ENCODE data around the gene SMIM22. TPM values are rescaled to one million over a fixed set of nuclear protein-coding genes. Genes with fewer than 3 reads are reported as not detected.

Gene SMIM22
- total and polyA plus RNA-seq, 12 donors: 1.9 TPM; not detected in 11

GRCh38 chr16:4795828-4796572, 831 bp downstream of the SMIM22 start:
- H3K27ac ChIP-seq: no peak overlapping the region
- no peaks in the 10 kb centered on the region for H3K27me3 ChIP-seq
- no peak overlapping the region for H3K4me3 ChIP-seq
- no peak for DNase-seq
- H3K9me3 ChIP-seq (replicated peaks in 1 of 3): no peaks in the 10 kb centered on the region
- peaks cover 0 to 33% of the 10 kb centered on the region in 2 donors for H3K36me3 ChIP-seq (replicated peaks in 1 of 2)
- no peak for TF ChIP-seq CTCF (IDR thresholded peaks at IDR 0.05)
- no peak for TF ChIP-seq POLR2A (IDR thresholded peaks at IDR 0.05)
- 91 to 97% (median 92%) methylated on average over 16 to 30 of the region's 30 CpGs for WGBS, 4 donors
- intact Hi-C loops (cut with DNase I): no loop called here
- peaks cover 11 to 12% of the 10 kb centered on the region in 2 donors for H3K4me1 ChIP-seq (replicated peaks in 1 of 2)

GRCh38 chr16:4796982-4797804, 2.0 kb downstream of the SMIM22 start:
- intact Hi-C loops (cut with DNase I): no loop called here
- Histone ChIP-seq H3K36me3 (replicated peaks in 1 of 2) (peaks cover 0 to 33% of the 10 kb centered on the region in 2 donors), H3K9me3 (replicated peaks in 1 of 3) (no peaks in the 10 kb centered on the region), H3K4me1 (replicated peaks in 1 of 2) (peaks cover 20 to 21% of the 10 kb centered on the region in 2 donors), H3K27ac (no peak overlapping the region), H3K4me3 (no peak overlapping the region), H3K27me3 (no peaks in the 10 kb centered on the region)
- no peak for DNase-seq
- TF ChIP-seq POLR2A (IDR thresholded peaks at IDR 0.05) (no peak), CTCF (IDR thresholded peaks at IDR 0.05) (no peak)
- 74 to 85% (median 78%) methylated on average over 14 to 21 of the region's 21 CpGs for WGBS, 4 donors

- Histone ChIP-seq H3K4me3 (no peak overlapping the region), H3K36me3 (replicated peaks in 1 of 2) (peaks cover 0 to 33% of the 10 kb centered on the region in 2 donors), H3K9me3 (replicated peaks in 1 of 3) (no peaks in the 10 kb centered on the region), H3K27ac (no peak overlapping the region), H3K4me1 (replicated peaks in 1 of 2) (peaks cover 20 to 21% of the 10 kb centered on the region in 2 donors), H3K27me3 (no peaks in the 10 kb centered on the region)
- DNase-seq: no peak
- TF ChIP-seq CTCF (IDR thresholded peaks at IDR 0.05) (no peak), POLR2A (IDR thresholded peaks at IDR 0.05) (no peak)
- intact Hi-C loops (cut with DNase I): no loop called here
- 85 to 87% (median 85%) methylated on average over 17 to 22 of the region's 22 CpGs for WGBS, 4 donors
Measured at GRCh38 chr16:4797805-4798252, 2.7 kb downstream of the SMIM22 start.

GRCh38 chr16:4798456-4798855, 3.3 kb downstream of the SMIM22 start:
- H3K4me1 ChIP-seq (replicated peaks in 1 of 2): peaks cover 20 to 25% of the 10 kb centered on the region in 2 donors
- peaks cover 0 to 33% of the 10 kb centered on the region in 2 donors for H3K36me3 ChIP-seq (replicated peaks in 1 of 2)
- DNase-seq: no peak
- no peaks in the 10 kb centered on the region for H3K9me3 ChIP-seq (replicated peaks in 1 of 3)
- TF ChIP-seq CTCF (IDR thresholded peaks at IDR 0.05): no peak
- no peak for TF ChIP-seq POLR2A (IDR thresholded peaks at IDR 0.05)
- no peak overlapping the region for H3K27ac ChIP-seq
- no peak overlapping the region for H3K4me3 ChIP-seq
- no peaks in the 10 kb centered on the region for H3K27me3 ChIP-seq
- 90 to 93% (median 93%) methylated on average over 12 to 16 of the region's 16 CpGs; no CpG with 5 or more reads in 1 of the 4 donors for WGBS, 4 donors
- intact Hi-C loops (cut with DNase I): no loop called here
